GM10266 (cell line): ENCODE results near the gene PABPC1L.

Source experiments
- DNase-seq: peaks from one replicate; pipeline ENCODE4 v3.0.0; 2012; ENCODE audit errors: extremely low spot score
- CTCF ChIP-seq: IDR thresholded peaks from 2 replicates; pipeline ENCODE4 v1.5.1; 2012; ENCODE audit warnings: mild to moderate bottlenecking, low read depth; ENCODE audit not compliant: control insufficient read depth, insufficient read depth; ENCODE audit errors: missing control alignments

The PABPC1L gene

GRCh38 chr20:44930517-44931168, 20.8 kb downstream of the PABPC1L start:
- DNase-seq: no peak

GRCh38 chr20:44931911-44932310, 22.1 kb downstream of the PABPC1L start:
- TF ChIP-seq CTCF: no peak
- DNase-seq: no peak

More at GRCh38 chr20:44930517-44931168, 20.8 kb downstream of the PABPC1L start:
- no peak for TF ChIP-seq CTCF

GRCh38 chr20:44932916-44933315, 23.1 kb downstream of the PABPC1L start:
- TF ChIP-seq CTCF: no peak
- DNase-seq: no peak

GRCh38 chr20:44936510-44936909, 26.6 kb downstream of the PABPC1L start:
- no peak for DNase-seq
- no peak for TF ChIP-seq CTCF

GRCh38 chr20:44938637-44939036, 28.8 kb downstream of the PABPC1L start:
- TF ChIP-seq CTCF: no peak
- no peak for DNase-seq

GRCh38 chr20:44941120-44941691, 31.3 kb downstream of the PABPC1L start:
- TF ChIP-seq CTCF: no peak
- DNase-seq: no peak

GRCh38 chr20:44942264-44942973, 32.6 kb downstream of the PABPC1L start:
- no peak for DNase-seq
- no peak for TF ChIP-seq CTCF
